OCI-LY3 (cell line): ENCODE measurements around the gene MPHOSPH8.

Experiments
- CTCF ChIP-seq: fragments of 200-600, 300-600 bp; sonication (generic); IDR thresholded peaks from 2 replicates; pipeline ENCODE4 v1.5.1; 2014; ENCODE audit warnings: antibody characterized with exemption, low read length, low read depth
- EZH2phosphoT487 ChIP-seq: fragments of 200-600 bp; shearing (Covaris generic); IDR thresholded peaks from 2 replicates; pipeline ENCODE4 v1.6.1; 2018; ENCODE audit warnings: antibody characterized with exemption, mixed run types, low read depth

DNA sequence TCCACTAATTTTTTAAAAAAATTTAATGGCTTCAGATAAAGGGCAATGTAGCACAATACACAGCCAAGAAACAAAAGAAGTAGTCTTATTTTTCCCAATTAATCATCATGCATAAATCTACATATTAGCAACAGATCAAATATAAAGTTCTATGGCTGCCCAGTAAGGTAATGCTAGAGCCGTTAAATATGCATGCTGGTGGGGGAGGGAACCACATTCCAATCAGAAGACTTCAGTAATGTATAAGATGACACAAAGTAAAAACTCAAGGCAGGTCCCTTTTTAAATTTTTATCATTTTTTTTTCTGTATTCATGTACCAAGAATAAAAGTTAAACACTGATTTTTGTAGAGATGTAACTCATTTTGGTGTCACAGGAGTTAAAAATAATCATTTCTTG is 62.0 kb downstream of the MPHOSPH8 start:
- TF ChIP-seq CTCF (no peak), EZH2phosphoT487 (no peak)
